Gastrocnemius medialis (tissue), 4 donors: ENCODE results near the gene LRCH3. TPM values are rescaled to one million over a fixed set of nuclear protein-coding genes. Genes with fewer than 3 reads are reported as not detected.

Experiments used
- ATAC-seq, 2 donors: fragments of 150-250 bp; one replicate each; pipeline ENCODE4 v1.9.1; 2016
- DNase-seq, 2 donors: peaks; one replicate each; pipeline ENCODE4 v3.0.0-alpha.2; 2019
- H3K27ac ChIP-seq, 4 donors: fragments of 200-600 bp; sonication (generic); 1 replicate in 1 of 4; 2 replicates in 3 of 4; pipeline ENCODE4 v1.5.1; 2016 to 2018; ENCODE audit warnings: mild to moderate bottlenecking in 2 of 4, moderate library complexity in 1 of 4
- H3K27me3 ChIP-seq, 3 donors: fragments of 200-600 bp; sonication (generic) in 2 of 3; 1 replicate in 1 of 3; 2 replicates in 2 of 3; pipeline versions ENCODE4 v1.5.1 to v1.6.0; 2016 to 2019; ENCODE audit warnings: mild to moderate bottlenecking in 1 of 3, moderate library complexity in 1 of 3
- H3K36me3 ChIP-seq, 2 donors: fragments of 200-600 bp; sonication (generic) in 1 of 2; one replicate each; pipeline ENCODE4 v1.5.1; 2017 to 2018
- H3K4me1 ChIP-seq, 2 donors: fragments of 200-600 bp; sonication (generic) in 1 of 2; one replicate each; pipeline ENCODE4 v1.5.1; 2016 to 2017; ENCODE audit warnings: mild to moderate bottlenecking in 2 of 2
- H3K4me3 ChIP-seq, 4 donors: fragments of 200-600 bp; sonication (generic) in 3 of 4; 1 replicate in 1 of 4; 2 replicates in 3 of 4; pipeline ENCODE4 v1.5.1; 2016 to 2019; ENCODE audit warnings: mild to moderate bottlenecking in 2 of 4
- H3K9me3 ChIP-seq, 3 donors: fragments of 200-600 bp; sonication (generic) in 2 of 3; 1 replicate in 1 of 3; 2 replicates in 2 of 3; pipeline ENCODE4 v1.5.1; 2016 to 2019
- CTCF ChIP-seq, 5 experiments: fragments of 450-650 bp in 3 of 5; fragments of 200-600 bp in 2 of 5; sonication (generic) in 2 of 5; IDR thresholded peaks in 4 of 5; conservative IDR thresholded peaks in 1 of 5; 1 replicate in 4 of 5; 2 replicates in 1 of 5; pipeline ENCODE4 v1.5.1; 2016 to 2019; ENCODE audit warnings: antibody characterized with exemption in 5 of 5, mild to moderate bottlenecking in 3 of 5, moderate library complexity in 3 of 5
- POLR2A ChIP-seq, 2 donors: fragments of 450-650 bp; IDR thresholded peaks; one replicate each; pipeline ENCODE4 v1.6.1; 2017; ENCODE audit warnings: antibody characterized with exemption in 2 of 2, mild to moderate bottlenecking in 2 of 2, moderate library complexity in 2 of 2
- in situ Hi-C, 4 donors: fragments of 200-750 bp; cut with MboI; loops; one replicate each; pipeline versions ENCODE4 v1.15.0 to v1.8.0; 2017; ENCODE audit warnings: low sequenced_read_pairs in 4 of 4
- intact Hi-C: fragments of 100-400 bp; cut with DNase I; formaldehyde crosslinking; loops from one replicate; pipeline ENCODE4 v1.15.1; 2023; ENCODE audit warnings: low total_unique reads
- total RNA-seq, 4 donors: library from RNA; depleted of rRNA; stranded (reverse); fragments of >200 nt; gene quantifications; one replicate each; pipeline versions ENCODE4 v1.1.0 to v1.2.3, GENCODE V29; 2016

LRCH3 gene
- total RNA-seq, 4 donors from 2014 or later = 18.0 to 126 (median 26.7) TPM

DNA sequence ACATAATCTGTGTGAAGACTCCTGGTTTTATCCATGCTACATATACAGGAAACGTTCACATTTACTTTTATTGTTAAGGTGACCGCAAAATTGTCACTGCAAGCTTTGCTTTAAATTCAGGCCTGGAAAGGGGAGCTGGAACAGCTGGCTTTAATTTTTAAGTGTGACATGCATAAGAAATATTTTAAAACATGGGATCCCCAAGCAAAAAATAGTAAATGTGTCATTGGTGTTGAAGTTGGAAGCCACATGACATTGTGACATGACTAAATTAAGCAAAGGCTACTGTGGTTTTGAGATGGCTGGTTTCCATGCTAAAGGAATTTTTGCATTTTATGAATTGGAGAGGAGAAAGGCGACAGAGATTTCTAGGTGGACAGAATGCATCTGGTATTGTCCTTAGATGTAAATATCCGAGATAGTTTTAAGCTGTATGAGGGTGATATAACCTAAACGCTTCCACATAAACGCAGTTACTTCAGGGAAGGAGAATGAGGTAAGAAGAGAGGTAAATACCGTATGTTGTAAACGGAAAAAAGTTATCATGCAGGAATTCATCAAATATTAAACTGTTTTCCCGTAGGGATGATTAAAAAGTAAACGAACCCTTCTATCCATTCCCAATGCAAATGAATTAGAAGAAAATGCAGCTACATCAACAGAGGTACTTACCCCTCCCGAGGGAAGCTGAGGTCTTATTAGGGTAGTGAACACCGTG is 42.3 kb upstream of the LRCH3 start:
- intact Hi-C loops = loop anchor here (1.0 kb wide), 2 partner anchors 11 to 36 kb away; no protein-coding TSS in a partner anchor
- Histone ChIP-seq H3K27ac (peak overlapping the region; percentile 93 to 100 (median 100)), H3K4me1 (peaks cover 50 to 62% of the 10 kb centered on the region in 2 donors), H3K4me3 (peak overlapping the region; percentile 78 to 93 (median 85)), H3K36me3 (no peaks in the 10 kb centered on the region), H3K27me3 (no peaks in the 10 kb centered on the region), H3K9me3 (no peaks in the 10 kb centered on the region)
- ATAC-seq = peak; percentile 49 to 52
- no peak for DNase-seq
- in situ Hi-C loops = no loop called here
- TF ChIP-seq CTCF (IDR thresholded peaks at IDR 0.05 in 4 of 5, conservative IDR thresholded peaks at IDR 0.05 in 1 of 5) = no peak
- no peak for TF ChIP-seq POLR2A (IDR thresholded peaks at IDR 0.05)

- Histone ChIP-seq H3K9me3 (no peaks in the 10 kb centered on the region), H3K4me1 (peaks cover 53 to 67% of the 10 kb centered on the region in 2 donors), H3K27me3 (no peaks in the 10 kb centered on the region), H3K36me3 (no peaks in the 10 kb centered on the region), H3K4me3 (peak overlapping the region; percentile 78 to 93 (median 85)), H3K27ac (peak overlapping the region; percentile 93 to 100 (median 100))
- DNase-seq (peak; percentile 51 to 74), ATAC-seq (peak; percentile 53 to 55)
- in situ Hi-C loops = no loop called here
- intact Hi-C loops = loop anchor here (1.0 kb wide), 2 partner anchors 12 to 37 kb away; no protein-coding TSS in a partner anchor
- TF ChIP-seq POLR2A (IDR thresholded peaks at IDR 0.05) (no peak), CTCF (IDR thresholded peaks at IDR 0.05 in 4 of 5, conservative IDR thresholded peaks at IDR 0.05 in 1 of 5) (no peak)
Observed at GRCh38 chr3:197749315-197749600, 41.8 kb upstream of the LRCH3 start.

DNA sequence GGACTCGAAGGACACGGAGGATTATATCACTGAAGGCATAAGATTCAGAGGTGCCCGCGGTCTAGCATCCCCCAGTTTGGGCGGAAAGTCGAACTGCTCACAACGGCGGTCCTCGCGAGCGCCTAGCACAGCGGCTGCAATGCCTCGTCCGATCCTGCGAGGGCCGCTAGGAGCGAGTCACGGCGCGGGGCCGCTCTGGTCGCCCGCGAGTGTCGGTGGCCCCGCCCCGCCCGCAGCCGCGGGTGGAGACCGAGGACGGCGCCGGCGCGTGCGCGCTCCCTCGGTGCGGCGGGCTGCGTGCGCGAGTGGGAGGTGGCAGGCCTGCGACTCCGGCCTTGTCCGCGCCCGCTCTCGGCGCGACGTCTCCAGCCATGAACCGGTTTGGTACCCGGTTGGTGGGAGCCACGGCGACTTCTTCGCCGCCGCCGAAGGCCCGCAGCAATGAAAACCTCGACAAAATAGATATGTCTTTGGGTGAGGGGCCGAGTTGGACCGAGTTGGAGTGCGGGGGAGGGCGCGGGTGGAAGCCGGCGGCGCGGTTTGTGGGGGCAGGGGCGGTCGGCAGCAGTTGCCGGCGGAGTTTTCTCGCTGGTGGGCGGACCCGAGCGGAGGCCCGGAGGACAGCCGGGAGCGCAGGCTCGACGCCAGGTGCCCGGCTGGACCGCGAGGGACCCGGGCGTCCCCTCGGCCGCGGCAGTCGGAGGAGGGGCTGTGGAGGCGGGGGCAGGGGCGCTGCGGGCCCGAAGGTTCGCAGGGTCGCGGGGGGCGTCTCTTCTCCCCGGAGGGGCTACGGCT is 41.3 kb upstream of the LRCH3 start, which contains the start of gene FYTTD1:
Gene FYTTD1, plus strand, starts transcription at position 283 of the 795 bp plus-strand sequence. Its CDS starts 89 bp downstream, at position 372.
- H3K4me1 ChIP-seq = peaks cover 53 to 70% of the 10 kb centered on the region in 2 donors
- peak within 1 kb of the TSS; percentile 93 to 100 (median 100) for H3K27ac ChIP-seq
- in situ Hi-C loops = no loop called here
- peak within 1 kb of the TSS; percentile 78 to 93 (median 85) for H3K4me3 ChIP-seq
- no peaks in the 10 kb centered on the region for H3K36me3 ChIP-seq
- peak; percentile 77 to 90 for DNase-seq
- H3K27me3 ChIP-seq = no peaks in the 10 kb centered on the region
- peak; percentile 47 to 64 for ATAC-seq
- TF ChIP-seq CTCF (IDR thresholded peaks at IDR 0.05 in 4 of 5, conservative IDR thresholded peaks at IDR 0.05 in 1 of 5) = peak; percentile 51 to 62 (median 56)
- peak; percentile 95 to 97 for TF ChIP-seq POLR2A (IDR thresholded peaks at IDR 0.05)
- intact Hi-C loops = loop anchor here (1.0 to 10.0 kb wide), 4 partner anchors 12 to 205 kb away; partner anchors contain the start of genes LRCH3 and RPL35A
- no peaks in the 10 kb centered on the region for H3K9me3 ChIP-seq

DNA sequence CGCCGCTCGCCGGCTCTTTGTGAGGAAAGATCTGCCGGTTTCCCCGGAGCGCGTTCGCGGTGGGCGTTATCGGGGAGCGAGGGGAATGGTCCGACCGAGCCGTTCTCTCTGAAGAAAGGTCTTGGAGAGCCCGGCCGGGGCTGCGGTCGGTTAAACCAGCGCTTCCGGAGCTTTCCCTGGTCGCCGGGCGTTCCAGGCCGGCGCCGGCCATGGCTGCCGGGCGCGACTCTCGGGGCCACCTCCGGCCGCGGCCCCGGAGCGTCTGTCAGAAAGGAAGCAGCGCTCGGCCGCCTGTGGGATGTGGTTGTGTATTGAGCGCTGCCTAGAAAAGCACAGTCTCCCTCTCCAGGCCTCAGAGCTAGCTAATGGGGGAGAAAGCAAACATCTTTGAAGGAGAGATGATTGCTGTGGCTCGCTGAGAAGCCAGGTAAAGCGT is 40.6 kb upstream of the LRCH3 start:
- TF ChIP-seq CTCF (IDR thresholded peaks at IDR 0.05 in 4 of 5, conservative IDR thresholded peaks at IDR 0.05 in 1 of 5) (peak in 1 of 5 experiments; percentile 14), POLR2A (IDR thresholded peaks at IDR 0.05) (no peak)
- Histone ChIP-seq H3K27me3 (no peaks in the 10 kb centered on the region), H3K4me1 (peaks cover 52 to 74% of the 10 kb centered on the region in 2 donors), H3K36me3 (no peaks in the 10 kb centered on the region), H3K9me3 (no peaks in the 10 kb centered on the region), H3K27ac (peak overlapping the region; percentile 93 to 100 (median 100)), H3K4me3 (peak overlapping the region; percentile 78 to 93 (median 85))
- intact Hi-C loops (loop anchor here (5.0 to 10.0 kb wide), 2 partner anchors 42 to 204 kb away; partner anchors contain the start of genes LRCH3 and RPL35A), in situ Hi-C loops (no loop called here)
- ATAC-seq = peak; percentile 37 to 45
- DNase-seq = peak; percentile 38 to 62
